Stimulated activated CD8-positive, alpha-beta memory T cell treated with anti-CD3 and anti-CD28 coated beads, Interleukin-15, amount 100 ng/mL, for 1 hour (primary cell): ENCODE measurements around the gene CLIP1.
A peak's percentile ranks its signal among the peaks of the same experiment; 100 is the strongest.
"Not testable (repeated sequence)": the region's sequence is repeated elsewhere in the genome, so short reads cannot be mapped to it uniquely, and the experiment has no call there.

ENCODE experiments used
- DNase-seq: peaks from one replicate; pipeline ENCODE4 v3.0.0-alpha.2; 2020; ENCODE audit warnings: low read depth

The CLIP1 gene

GRCh38 chr12:122421821-122422729 is at the start of gene CLIP1:
TSS of gene CLIP1 (minus strand) at chr12:122422669. CDS start at chr12:122380452, 42,217 bp downstream.
- DNase-seq: peak; percentile 12

- DNase-seq: no peak
Measured at GRCh38 chr12:122471324-122472226, 49.1 kb upstream of the CLIP1 start.

DNA sequence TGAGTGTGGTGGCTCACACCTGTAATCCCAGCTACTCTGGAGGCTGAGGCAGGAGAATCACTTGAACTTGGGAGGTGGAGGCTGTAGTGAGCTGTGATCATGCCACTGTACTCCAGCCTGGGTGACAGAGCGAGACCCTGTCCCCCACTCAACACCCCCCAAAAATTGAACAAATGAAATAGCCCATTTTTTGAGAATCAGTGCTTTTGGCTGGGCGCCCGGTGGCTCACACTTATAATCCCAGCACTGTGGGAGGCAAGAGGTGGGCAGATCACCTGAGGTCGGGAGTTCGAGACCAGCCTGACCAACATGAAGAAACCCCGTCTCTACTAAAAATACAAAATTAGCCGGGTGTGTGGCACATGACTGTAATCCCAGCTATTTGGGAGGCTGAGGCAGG is 48.1 kb upstream of the CLIP1 start:
- DNase-seq: not testable (repeated sequence)

DNA sequence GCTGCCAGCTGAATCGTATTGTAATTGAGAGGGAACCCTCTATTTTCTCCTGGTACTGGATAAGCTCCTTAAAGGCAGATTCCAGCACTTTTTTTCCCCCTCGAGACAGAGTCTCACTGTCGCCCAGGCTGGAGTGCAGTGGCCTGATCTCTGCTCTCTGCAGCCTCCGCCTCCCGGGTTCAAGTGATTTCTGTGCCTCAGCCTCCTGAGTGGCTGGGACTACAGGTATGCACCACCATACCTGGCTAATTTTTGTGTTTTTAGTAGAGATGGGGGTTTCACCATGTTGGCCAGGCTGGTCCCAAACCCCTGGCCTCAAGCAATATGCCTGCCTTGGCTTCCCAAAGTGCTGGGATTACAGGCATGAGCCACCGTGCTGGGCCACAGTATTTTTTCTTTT is 47.4 kb upstream of the CLIP1 start:
- not testable (repeated sequence) for DNase-seq

DNA sequence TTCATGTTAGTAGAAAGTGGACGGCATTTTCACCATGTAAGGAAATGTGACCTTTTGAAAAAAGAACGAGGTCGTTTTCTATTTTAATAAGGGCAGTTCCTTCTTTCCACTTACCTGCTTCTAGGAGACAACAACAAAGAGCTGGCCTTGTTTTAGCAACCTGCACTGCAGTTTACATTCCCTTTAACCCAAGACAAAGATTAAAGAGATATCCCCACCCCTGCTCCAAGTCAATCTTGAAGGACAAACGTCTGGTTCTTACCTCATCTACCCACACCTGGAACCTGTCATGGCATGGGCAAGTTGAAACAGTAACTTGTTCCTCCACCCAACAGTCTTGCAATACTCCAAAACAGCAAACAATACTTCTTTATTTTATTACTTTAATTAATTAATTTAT is 45.5 kb upstream of the CLIP1 start:
- no peak for DNase-seq

DNA sequence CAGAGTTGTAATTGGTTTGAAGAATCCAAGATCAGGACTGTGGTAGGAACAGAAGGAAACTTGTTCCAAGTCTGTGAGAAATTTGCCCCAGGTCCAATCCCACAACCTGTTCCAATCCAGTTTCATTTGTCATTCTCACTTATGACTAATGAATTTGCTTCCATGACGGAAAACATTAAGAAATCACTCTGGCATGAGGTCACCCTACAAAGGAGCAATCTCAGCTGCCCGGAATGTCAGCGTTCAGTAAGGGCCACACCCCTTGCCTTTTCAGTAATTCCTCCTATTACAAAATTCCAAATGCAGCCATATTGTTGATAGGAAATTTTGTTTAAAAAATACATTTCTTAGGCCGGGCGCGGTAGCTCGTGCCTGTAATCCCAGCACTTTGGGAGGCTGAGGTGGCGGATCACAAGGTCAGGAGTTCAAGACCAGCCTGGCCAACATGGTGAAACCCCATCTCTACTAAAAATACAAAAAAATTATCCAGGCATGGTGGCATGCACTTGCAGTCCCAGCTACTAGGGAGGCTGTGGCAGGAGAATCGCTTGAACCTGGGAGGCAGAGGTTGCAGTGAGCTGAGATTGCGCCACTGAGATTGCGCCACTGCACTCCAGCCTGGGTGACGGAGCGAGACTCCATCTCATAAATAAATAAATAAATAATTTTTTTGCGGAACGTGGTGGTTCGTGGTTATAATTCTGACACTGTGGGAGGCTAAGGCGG is 42.0 kb upstream of the CLIP1 start:
- not testable (repeated sequence) for DNase-seq

GRCh38 chr12:122460641-122461040 is 38.2 kb upstream of the CLIP1 start:
- DNase-seq: no peak

DNA sequence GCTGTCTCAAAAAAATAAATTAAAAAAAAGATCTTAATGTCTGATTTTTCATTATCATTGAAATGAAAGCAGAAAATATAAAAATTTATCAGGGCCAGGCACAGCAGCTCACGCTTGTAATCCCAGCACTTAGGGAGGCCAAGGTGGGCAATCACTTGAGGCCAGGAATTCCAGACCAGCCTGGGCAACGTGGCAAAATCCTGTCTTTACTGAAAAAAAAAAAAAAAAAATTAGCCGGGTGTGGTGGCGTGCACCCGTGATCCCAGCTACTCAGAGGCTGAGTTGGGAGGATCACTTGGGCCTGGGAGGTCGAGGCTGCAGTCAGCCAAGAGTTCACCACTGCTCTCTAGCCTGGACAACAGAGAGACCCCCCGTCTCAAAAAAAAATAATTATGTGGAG is 37.6 kb upstream of the CLIP1 start:
- no peak for DNase-seq

- DNase-seq: no peak
Measured at GRCh38 chr12:122459211-122459610, 36.7 kb upstream of the CLIP1 start.

DNA sequence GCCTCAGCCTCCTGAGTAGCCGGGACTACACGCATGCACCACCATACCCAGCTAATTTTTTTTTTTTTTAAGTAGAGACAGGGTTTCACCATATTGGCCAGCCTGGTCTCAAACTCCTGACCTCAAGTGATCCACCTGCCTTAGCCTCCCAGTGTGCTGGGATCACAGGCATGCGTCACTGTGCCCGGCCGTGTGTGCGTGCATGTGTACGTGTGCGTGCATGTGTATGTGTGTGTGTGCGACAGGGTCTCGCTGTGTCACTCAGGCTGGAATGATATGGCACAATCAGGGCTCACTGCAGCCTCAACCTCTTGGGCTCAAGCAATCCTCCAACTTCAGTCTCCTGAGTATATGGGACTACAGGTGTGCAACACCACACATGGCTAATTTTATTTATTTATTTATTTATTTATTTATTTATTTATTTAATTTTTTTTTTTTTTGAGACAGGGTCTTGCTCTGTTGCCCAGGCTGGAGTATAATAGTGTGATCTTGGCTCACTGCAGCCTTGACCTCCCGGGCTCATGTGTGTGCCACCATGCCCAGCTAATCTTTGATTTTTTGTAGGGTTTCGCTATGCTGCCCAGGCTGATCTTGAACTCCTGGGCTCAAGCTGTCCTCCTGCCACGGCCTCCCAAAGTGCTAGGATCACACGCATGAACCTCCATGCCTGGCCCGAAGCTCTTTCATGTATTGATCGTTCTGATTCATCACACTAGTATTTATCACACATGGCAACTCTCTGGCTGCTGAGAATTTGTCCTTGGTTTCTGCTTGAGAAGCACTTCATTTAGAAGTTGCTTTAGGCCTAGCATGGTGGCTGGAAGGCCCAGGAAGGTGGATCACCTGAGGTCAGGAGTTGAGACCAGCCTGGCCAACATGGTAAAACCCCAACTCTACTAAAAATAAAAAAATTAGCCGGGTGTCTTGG is 35.9 kb upstream of the CLIP1 start:
- DNase-seq: no peak

- no peak for DNase-seq
Measured at GRCh38 chr12:122457627-122458026, 35.2 kb upstream of the CLIP1 start.

DNA sequence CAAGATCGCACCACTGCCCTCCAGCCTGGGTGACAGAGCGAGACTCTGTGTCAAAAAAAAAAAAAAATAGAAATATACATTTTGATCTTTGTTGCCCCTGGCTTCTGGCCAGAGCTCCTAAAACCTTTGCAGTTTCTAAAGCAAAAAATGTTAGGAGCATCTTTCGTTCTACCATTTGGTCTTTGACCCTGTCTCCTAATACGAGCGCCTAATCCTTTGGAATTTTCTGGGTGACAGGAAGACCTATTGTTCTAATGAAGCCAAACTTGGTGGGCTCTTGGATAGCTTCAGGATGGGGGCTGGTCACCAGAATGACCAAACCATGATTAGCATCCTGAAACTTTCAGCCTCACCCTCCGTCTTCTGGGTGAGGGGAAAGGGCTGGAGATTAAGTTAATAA is 32.3 kb upstream of the CLIP1 start:
- no peak for DNase-seq

DNA sequence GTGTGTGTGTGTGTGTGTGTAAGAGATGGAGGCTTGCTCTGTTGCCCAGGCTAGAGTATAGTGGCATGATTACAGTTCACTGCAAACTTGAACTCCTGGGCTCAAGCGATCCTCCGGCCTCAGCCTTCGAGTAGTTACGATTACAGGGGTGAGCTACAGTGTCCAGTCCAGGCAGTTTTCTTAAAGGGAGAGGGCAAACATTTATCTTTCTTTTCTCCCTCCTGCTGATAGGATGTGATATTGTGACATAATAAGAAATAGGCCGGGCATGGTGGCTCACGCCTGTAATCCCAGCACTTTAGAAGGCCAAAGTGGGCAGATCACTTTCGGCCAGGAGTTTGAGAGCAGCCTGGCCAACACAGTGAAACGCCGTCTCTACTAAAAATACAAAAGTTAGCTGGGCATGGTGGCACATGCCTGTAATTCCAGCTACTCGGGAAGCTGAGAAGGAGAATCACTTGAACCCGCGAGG is 31.8 kb upstream of the CLIP1 start:
- DNase-seq: no peak

DNA sequence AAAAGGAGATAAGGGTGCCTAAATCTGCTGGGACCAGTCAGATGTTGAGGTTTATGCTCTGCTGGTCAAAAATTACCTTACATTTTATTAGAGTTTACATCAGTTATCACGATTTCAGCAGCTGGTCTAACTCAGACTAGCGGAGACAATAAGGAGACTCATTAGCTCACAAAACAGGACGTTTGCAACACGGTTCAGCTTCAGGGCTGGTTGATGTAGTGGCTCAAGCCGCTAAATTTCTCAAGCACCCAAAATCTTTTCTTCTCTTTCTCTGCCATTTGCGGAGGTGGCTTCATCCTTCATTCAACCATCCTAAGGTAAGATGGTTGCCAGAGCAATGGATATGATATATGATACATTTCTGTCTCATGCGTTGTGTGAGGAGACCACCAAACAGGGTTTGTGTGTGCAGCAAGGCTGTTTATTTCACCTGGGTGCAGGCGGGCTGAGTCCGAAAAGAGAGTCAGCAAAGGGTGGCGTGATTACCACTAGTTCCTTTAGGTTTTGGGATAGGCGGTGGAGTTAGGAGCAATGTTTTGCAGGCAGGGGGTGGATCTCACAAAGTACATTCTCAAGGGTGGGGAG is 30.3 kb upstream of the CLIP1 start:
- DNase-seq: no peak

DNA sequence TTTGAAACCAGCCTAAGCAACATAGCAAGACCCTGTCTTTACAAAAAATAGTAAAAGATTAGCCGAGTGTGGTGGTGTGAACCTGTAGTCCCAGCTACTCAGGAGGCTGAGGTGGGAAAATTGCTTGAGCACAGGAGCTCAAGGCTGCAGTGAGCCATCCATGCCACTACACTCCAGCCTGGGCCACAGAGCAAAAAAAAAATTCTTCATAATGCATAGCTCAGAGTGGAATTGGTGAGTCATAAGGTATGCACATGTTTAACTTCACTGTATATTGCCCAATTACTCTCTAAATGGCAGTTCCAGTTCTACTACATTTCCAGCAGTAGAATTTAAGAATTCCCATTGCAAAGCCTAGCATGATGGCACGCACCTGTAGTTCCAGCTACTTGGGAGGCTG is 26.8 kb upstream of the CLIP1 start:
- DNase-seq: no peak

GRCh38 chr12:122447825-122448224 is 25.4 kb upstream of the CLIP1 start:
- DNase-seq: not testable (repeated sequence)

DNA sequence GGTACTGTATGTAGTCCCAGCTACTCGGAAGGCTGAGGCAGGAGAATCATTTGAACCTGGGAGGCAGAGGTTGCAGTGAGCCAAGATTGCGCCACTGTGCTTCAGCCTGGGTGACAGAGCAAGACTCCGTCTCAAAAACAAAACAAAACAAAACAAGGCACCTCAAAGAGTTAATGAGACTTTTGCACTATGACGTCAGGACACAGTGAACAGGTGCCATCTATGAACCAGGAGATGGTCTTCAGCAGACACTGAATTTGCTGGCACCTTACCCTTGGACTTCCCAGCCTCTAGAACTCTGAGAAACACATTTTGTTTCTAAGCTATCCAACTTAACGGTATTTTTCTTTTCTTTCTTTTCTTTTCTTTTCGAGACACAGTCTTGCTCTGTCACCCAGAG is 23.9 kb upstream of the CLIP1 start:
- not testable (repeated sequence) for DNase-seq

- not testable (repeated sequence) for DNase-seq
Measured at GRCh38 chr12:122444071-122444470, 21.6 kb upstream of the CLIP1 start.

DNA sequence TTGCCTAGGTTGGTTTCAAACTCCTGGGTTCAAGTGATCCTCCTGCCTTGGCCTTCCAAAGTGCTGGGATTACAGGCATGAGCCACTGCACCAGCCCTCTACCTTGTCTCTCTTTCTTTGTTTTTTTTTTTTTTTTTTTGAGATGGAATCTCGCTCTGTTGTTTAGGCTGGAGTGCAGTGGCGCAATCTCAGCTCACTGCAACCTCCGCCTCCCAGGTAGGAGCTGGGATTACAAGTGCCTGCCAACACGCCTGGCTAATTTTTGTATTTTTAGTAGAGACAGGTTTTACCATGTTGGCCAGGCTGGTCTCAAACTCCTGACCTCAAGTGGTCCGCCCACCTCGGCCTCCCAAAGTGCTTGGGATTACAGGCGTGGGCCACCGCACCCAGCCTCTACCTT is 16.4 kb upstream of the CLIP1 start:
- not testable (repeated sequence) for DNase-seq

DNA sequence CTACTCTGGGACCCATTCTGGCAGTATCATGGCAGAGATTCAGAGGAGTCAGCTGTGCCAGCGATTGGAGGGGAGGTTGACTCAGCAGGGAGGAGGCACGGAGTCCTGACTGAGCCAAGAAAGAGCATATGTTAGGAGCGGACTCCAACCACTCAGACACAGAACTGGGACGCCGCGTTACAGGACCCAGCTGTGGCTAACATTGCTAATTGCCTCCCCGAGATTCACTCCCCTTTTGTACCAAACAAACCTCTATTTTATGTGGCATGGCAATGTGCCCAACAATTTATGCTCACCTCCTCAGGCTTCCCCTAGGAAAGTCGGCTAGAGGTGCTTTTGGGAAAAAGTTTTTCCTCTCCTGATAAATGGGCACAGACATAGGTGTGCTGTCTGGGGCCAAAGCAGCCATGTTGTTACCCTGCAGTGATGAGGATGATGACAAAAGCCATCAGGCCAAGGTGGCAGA is 15.2 kb upstream of the CLIP1 start:
- no peak for DNase-seq
